H9 (cell line): Measurements from ENCODE around the gene APOBEC3A. TPM values are rescaled to one million over a fixed set of nuclear protein-coding genes. Genes with fewer than 3 reads are reported as not detected.

Source experiments
- DNase-seq: peaks from one replicate; pipeline ENCODE4 v3.0.0-alpha.2; 2017
- H2AFZ ChIP-seq: one replicate; pipeline ENCODE4 v1.6.1; 2013; ENCODE audit warnings: mild to moderate bottlenecking, low read length, control low read depth, moderate library complexity
- H2AK5ac ChIP-seq: 2 replicates; pipeline ENCODE4 v1.6.1; 2013; ENCODE audit warnings: low read length, control low read depth, mixed read lengths; ENCODE audit not compliant: insufficient read length
- H2BK120ac ChIP-seq: one replicate; pipeline ENCODE4 v1.6.1; 2013; ENCODE audit warnings: low read depth, mild to moderate bottlenecking, low read length, control low read depth, inconsistent platforms; ENCODE audit not compliant: poor library complexity, severe bottlenecking
- H2BK12ac ChIP-seq: 2 replicates; pipeline ENCODE4 v1.6.1; 2013; ENCODE audit warnings: low read length, control low read depth, mixed read lengths, low read depth; ENCODE audit not compliant: insufficient read length
- H2BK15ac ChIP-seq: 2 replicates; pipeline ENCODE4 v1.6.1; 2013; ENCODE audit warnings: low read depth, low read length, control low read depth
- H2BK20ac ChIP-seq: one replicate; pipeline ENCODE4 v1.6.1; 2013; ENCODE audit warnings: low read depth, mild to moderate bottlenecking, low read length, control low read depth, inconsistent platforms; ENCODE audit not compliant: poor library complexity, severe bottlenecking
- H2BK5ac ChIP-seq: 2 replicates; pipeline ENCODE4 v1.6.1; 2013; ENCODE audit warnings: low read length, control low read depth, mixed read lengths; ENCODE audit not compliant: insufficient read length
- H3K14ac ChIP-seq: 2 replicates; pipeline ENCODE4 v1.6.1; 2013; ENCODE audit warnings: low read length, control low read depth; ENCODE audit not compliant: insufficient read depth
- H3K18ac ChIP-seq: 2 replicates; pipeline ENCODE4 v1.6.1; 2013; ENCODE audit warnings: low read depth, mild to moderate bottlenecking, mixed read lengths, low read length, control low read depth; ENCODE audit not compliant: insufficient read length
- H3K23ac ChIP-seq: 2 replicates; pipeline ENCODE4 v1.6.1; 2013; ENCODE audit warnings: low read length, control low read depth, mixed read lengths, low read depth; ENCODE audit not compliant: insufficient read length
- H3K23me2 ChIP-seq: 2 replicates; pipeline ENCODE4 v1.6.1; 2013; ENCODE audit warnings: low read depth, mild to moderate bottlenecking, mixed read lengths, low read length, control low read depth; ENCODE audit not compliant: insufficient read length, poor library complexity, severe bottlenecking
- H3K27ac ChIP-seq: 2 replicates; pipeline ENCODE4 v1.5.1; 2013; ENCODE audit warnings: low read length, control low read depth, mixed read lengths, low read depth; ENCODE audit not compliant: insufficient read length
- H3K27me3 ChIP-seq: 2 replicates; pipeline ENCODE4 v1.6.1; 2013; ENCODE audit warnings: low read length, control low read depth, inconsistent platforms; ENCODE audit not compliant: insufficient read depth
- H3K4ac ChIP-seq: 2 replicates; pipeline ENCODE4 v1.6.1; 2013; ENCODE audit warnings: low read depth, mild to moderate bottlenecking, control low read depth, inconsistent platforms, low read length, moderate library complexity
- H3K4me1 ChIP-seq: 2 replicates; pipeline ENCODE4 v1.6.1; 2013; ENCODE audit warnings: low read length, control low read depth, inconsistent platforms; ENCODE audit not compliant: insufficient read depth
- H3K4me2 ChIP-seq: 2 replicates; pipeline ENCODE4 v1.6.1; 2013; ENCODE audit warnings: low read length, control low read depth, mixed read lengths; ENCODE audit not compliant: insufficient read length, insufficient read depth
- H3K56ac ChIP-seq: 2 replicates; pipeline ENCODE4 v1.6.1; 2013; ENCODE audit warnings: low read depth, mild to moderate bottlenecking, mixed read lengths, low read length, control low read depth; ENCODE audit not compliant: insufficient read length
- H3K79me1 ChIP-seq: 2 replicates; pipeline ENCODE4 v1.6.1; 2013; ENCODE audit warnings: low read depth, mild to moderate bottlenecking, moderate library complexity, low read length, control low read depth, inconsistent platforms; ENCODE audit not compliant: insufficient read depth, poor library complexity, severe bottlenecking
- H3K79me2 ChIP-seq: 2 replicates; pipeline ENCODE4 v1.6.1; 2013; ENCODE audit warnings: low read length, control low read depth, inconsistent platforms; ENCODE audit not compliant: insufficient read depth
- H3K9ac ChIP-seq: 2 replicates; pipeline ENCODE4 v1.6.1; 2013; ENCODE audit warnings: low read length, control low read depth, mixed read lengths; ENCODE audit not compliant: insufficient read length; ENCODE audit errors: extremely low read depth
- H3K9me3 ChIP-seq: one replicate; pipeline ENCODE4 v1.6.1; 2013; ENCODE audit warnings: low read depth, low read length, inconsistent platforms; ENCODE audit not compliant: control insufficient read depth
- H3T11ph ChIP-seq: one replicate; pipeline ENCODE4 v1.6.1; 2013; ENCODE audit warnings: mild to moderate bottlenecking, low read length, control low read depth, inconsistent platforms
- H4K20me1 ChIP-seq: one replicate; pipeline ENCODE4 v1.6.1; 2013; ENCODE audit not compliant: control insufficient read depth, insufficient read length, insufficient read depth
- H4K5ac ChIP-seq: 2 replicates; pipeline ENCODE4 v1.6.1; 2013; ENCODE audit warnings: low read depth, mild to moderate bottlenecking, mixed read lengths, low read length, control low read depth; ENCODE audit not compliant: insufficient read length
- H4K8ac ChIP-seq: replicated peaks from 2 replicates; pipeline ENCODE4 v1.6.1; 2013; ENCODE audit warnings: low read length, control low read depth, mixed read lengths, low read depth; ENCODE audit not compliant: insufficient read length
- H4K91ac ChIP-seq: 2 replicates; pipeline ENCODE4 v1.6.1; 2013; ENCODE audit warnings: low read depth, mild to moderate bottlenecking, moderate library complexity, mixed read lengths, low read length, control low read depth; ENCODE audit not compliant: insufficient read length
- H3K27ac Mint-ChIP-seq, 3 experiments: 2 replicates in 2 of 3; 3 replicates in 1 of 3; pipeline ENCODE4 v1.8.0; 2020 to 2021; ENCODE audit warnings: mixed read lengths in 3 of 3, mild to moderate bottlenecking in 1 of 3, moderate library complexity in 1 of 3
- H3K27me3 Mint-ChIP-seq: 2 replicates; pipeline ENCODE4 v1.8.0; 2021; ENCODE audit warnings: low read depth, mild to moderate bottlenecking, moderate library complexity, mixed read lengths
- H3K36me3 Mint-ChIP-seq, 3 experiments: 2 replicates in 2 of 3; 3 replicates in 1 of 3; pipeline ENCODE4 v1.8.0; 2020 to 2021; ENCODE audit warnings: low read depth in 3 of 3, mixed read lengths in 3 of 3; ENCODE audit not compliant: insufficient read depth in 1 of 3
- H3K4me1 Mint-ChIP-seq, 2 experiments: 2 replicates each; pipeline ENCODE4 v1.8.0; 2020; ENCODE audit warnings: mixed read lengths in 2 of 2
- H3K4me3 Mint-ChIP-seq, 2 experiments: 2 replicates in 1 of 2; 3 replicates in 1 of 2; pipeline ENCODE4 v1.8.0; 2020 to 2021; ENCODE audit warnings: mild to moderate bottlenecking in 2 of 2, mixed read lengths in 2 of 2, moderate library complexity in 1 of 2
- H3K9me3 Mint-ChIP-seq, 2 experiments: 2 replicates in 1 of 2; 3 replicates in 1 of 2; pipeline ENCODE4 v1.8.0; 2020; ENCODE audit warnings: mild to moderate bottlenecking in 2 of 2, mixed read lengths in 2 of 2, moderate library complexity in 1 of 2
- WGBS: extraction: QIAGEN DNeasy Blood & Tissue Kit; methylation state at CpG from one replicate; pipeline ENCODE4 v1.1.7; 2013; ENCODE audit warnings: missing lambda C conversion rate, low lambda C conversion rate, mixed read lengths; ENCODE audit not compliant: insufficient read length; ENCODE audit errors: extremely low coverage; 5-methylcytosine and 5-hydroxymethylcytosine counted together
- total RNA-seq: library from RNA; stranded (reverse); gene quantifications from 2 replicates; pipeline ENCODE4 v1.2.1, GENCODE V29; 2021
- TF ChIP-seq, protein P1 (sequence below): fragments of 200-600 bp; sonication (generic); conservative IDR thresholded peaks from 3 replicates; pipeline ENCODE4 v1.8.0; 2021; ENCODE audit warnings: antibody characterized with exemption, mild to moderate bottlenecking

The APOBEC3A gene
- total RNA-seq, 1 experiment from 2014 or later = not detected

DNA sequence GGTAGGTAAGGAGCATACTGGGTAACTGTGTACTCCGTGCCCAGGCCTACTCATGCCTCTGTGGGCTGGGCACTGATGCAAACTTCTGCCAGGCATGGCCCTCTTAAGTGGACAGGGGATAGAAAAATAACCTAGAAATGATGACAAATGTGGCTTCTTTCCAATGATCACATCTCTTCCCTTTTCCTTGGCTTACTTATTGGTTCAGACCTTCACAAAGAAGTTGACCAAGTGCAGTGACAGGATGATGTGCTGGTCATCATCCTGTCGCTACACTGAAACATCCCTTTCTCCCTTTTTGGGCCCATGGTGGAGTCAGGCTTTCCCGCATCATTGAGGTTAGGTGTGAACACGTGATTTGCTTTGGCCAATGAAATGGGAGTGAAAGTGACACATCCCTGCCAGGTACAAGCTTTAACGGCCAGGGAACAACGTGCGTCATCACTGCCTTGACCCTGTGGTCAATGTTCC, 31.8 kb upstream of the APOBEC3A start:
- Mint-ChIP-seq H3K4me1 (peaks cover 11 to 16% of the 10 kb centered on the region in 2 experiments), H3K4me3 (no peak overlapping the region), H3K9me3 (no peaks in the 10 kb centered on the region), H3K27ac (no peak overlapping the region), H3K36me3 (no peaks in the 10 kb centered on the region), H3K27me3 (peaks cover 16% of the 10 kb centered on the region)
- peaks cover 4% of the 10 kb centered on the region for H3K23me2 ChIP-seq
- H4K5ac ChIP-seq = no peak overlapping the region
- no peak overlapping the region for H3K4ac ChIP-seq
- H2BK120ac ChIP-seq = no peak overlapping the region
- no peak overlapping the region for H2BK5ac ChIP-seq
- H3K4me2 ChIP-seq = no peak overlapping the region
- no peak overlapping the region for H2BK15ac ChIP-seq
- no peaks in the 10 kb centered on the region for H3K27me3 ChIP-seq
- no peak overlapping the region for H2AFZ ChIP-seq
- no peak overlapping the region for H2BK12ac ChIP-seq
- TF ChIP-seq, protein P1, sequence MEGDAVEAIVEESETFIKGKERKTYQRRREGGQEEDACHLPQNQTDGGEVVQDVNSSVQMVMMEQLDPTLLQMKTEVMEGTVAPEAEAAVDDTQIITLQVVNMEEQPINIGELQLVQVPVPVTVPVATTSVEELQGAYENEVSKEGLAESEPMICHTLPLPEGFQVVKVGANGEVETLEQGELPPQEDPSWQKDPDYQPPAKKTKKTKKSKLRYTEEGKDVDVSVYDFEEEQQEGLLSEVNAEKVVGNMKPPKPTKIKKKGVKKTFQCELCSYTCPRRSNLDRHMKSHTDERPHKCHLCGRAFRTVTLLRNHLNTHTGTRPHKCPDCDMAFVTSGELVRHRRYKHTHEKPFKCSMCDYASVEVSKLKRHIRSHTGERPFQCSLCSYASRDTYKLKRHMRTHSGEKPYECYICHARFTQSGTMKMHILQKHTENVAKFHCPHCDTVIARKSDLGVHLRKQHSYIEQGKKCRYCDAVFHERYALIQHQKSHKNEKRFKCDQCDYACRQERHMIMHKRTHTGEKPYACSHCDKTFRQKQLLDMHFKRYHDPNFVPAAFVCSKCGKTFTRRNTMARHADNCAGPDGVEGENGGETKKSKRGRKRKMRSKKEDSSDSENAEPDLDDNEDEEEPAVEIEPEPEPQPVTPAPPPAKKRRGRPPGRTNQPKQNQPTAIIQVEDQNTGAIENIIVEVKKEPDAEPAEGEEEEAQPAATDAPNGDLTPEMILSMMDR = no peak
- no peaks in the 10 kb centered on the region for H3K79me2 ChIP-seq
- no peak overlapping the region for H3K23ac ChIP-seq
- H4K91ac ChIP-seq = no peak overlapping the region
- no peak overlapping the region for H3K14ac ChIP-seq
- no peak overlapping the region for H3K27ac ChIP-seq
- H3K4me1 ChIP-seq = no peaks in the 10 kb centered on the region; the same call in 1 of the 2 replicates
- no peaks in the 10 kb centered on the region for H3K79me1 ChIP-seq
- WGBS = no CpG with 5 or more reads among the region's 7 CpGs
- H4K20me1 ChIP-seq = no peaks in the 10 kb centered on the region
- H3K56ac ChIP-seq = no peak overlapping the region
- DNase-seq = no peak
- no peaks in the 10 kb centered on the region for H3K9me3 ChIP-seq
- no peak overlapping the region for H3T11ph ChIP-seq
- no peak overlapping the region for H2AK5ac ChIP-seq
- H3K18ac ChIP-seq = no peak overlapping the region
- H3K9ac ChIP-seq = no peak overlapping the region
- H4K8ac ChIP-seq = no peak overlapping the region
- H2BK20ac ChIP-seq = no peak overlapping the region
